GM21528 (cell line): ENCODE results near the gene COL4A3.
"Not testable (repeated sequence)": the region's sequence is repeated elsewhere in the genome, so short reads cannot be mapped to it uniquely, and the experiment has no call there.

Experiments
- ATAC-seq: cut with Tn5 transposase; IDR thresholded peaks from one replicate; pipeline ENCODE4 v1.9.1; 2021; ENCODE audit warnings: mild to moderate bottlenecking, moderate library complexity; ENCODE audit not compliant: unreplicated experiment, low FRiP score

The COL4A3 gene

GRCh38 chr2:227154986-227155774 lies 9.2 kb upstream of the COL4A3 start:
- no peak for ATAC-seq

- no peak for ATAC-seq
Measured at GRCh38 chr2:227160164-227160563, 4.3 kb upstream of the COL4A3 start.

GRCh38 chr2:227161947-227162346 lies 2.5 kb upstream of the COL4A3 start:
- ATAC-seq: no peak

- peak; percentile 54 for ATAC-seq
Measured at GRCh38 chr2:227163485-227163997, 883 bp upstream of the COL4A3 start.

- ATAC-seq: peak; percentile 75
Measured at GRCh38 chr2:227164763-227165291, 403 bp downstream of the COL4A3 start.

- ATAC-seq: not testable (repeated sequence)
Measured at GRCh38 chr2:227171779-227172178, 7.4 kb downstream of the COL4A3 start.

GRCh38 chr2:227177592-227178336 lies 13.3 kb downstream of the COL4A3 start:
- ATAC-seq: no peak

- ATAC-seq: no peak
Measured at GRCh38 chr2:227179988-227180685, 15.7 kb downstream of the COL4A3 start.

- no peak for ATAC-seq
Measured at GRCh38 chr2:227180770-227181169, 16.3 kb downstream of the COL4A3 start.

GRCh38 chr2:227182765-227183164 lies 18.3 kb downstream of the COL4A3 start:
- no peak for ATAC-seq

- no peak for ATAC-seq
Measured at GRCh38 chr2:227183657-227184367, 19.4 kb downstream of the COL4A3 start.

GRCh38 chr2:227185615-227186232 lies 21.3 kb downstream of the COL4A3 start:
- no peak for ATAC-seq

GRCh38 chr2:227186751-227187150 lies 22.3 kb downstream of the COL4A3 start:
- no peak for ATAC-seq

GRCh38 chr2:227188292-227188691 lies 23.9 kb downstream of the COL4A3 start:
- ATAC-seq: no peak

- ATAC-seq: no peak
Measured at GRCh38 chr2:227191367-227191766, 26.9 kb downstream of the COL4A3 start.

GRCh38 chr2:227192491-227192890 lies 28.1 kb downstream of the COL4A3 start:
- ATAC-seq: no peak

- ATAC-seq: no peak
Measured at GRCh38 chr2:227194219-227194618, 29.8 kb downstream of the COL4A3 start.

- no peak for ATAC-seq
Measured at GRCh38 chr2:227198866-227199265, 34.4 kb downstream of the COL4A3 start.

- no peak for ATAC-seq
Measured at GRCh38 chr2:227201771-227202170, 37.3 kb downstream of the COL4A3 start.

- ATAC-seq: no peak
Measured at GRCh38 chr2:227204452-227204851, 40.0 kb downstream of the COL4A3 start.
